Retinal pigment epithelial cell (primary cell): ENCODE results near the gene KLHDC8A.
"Not testable (repeated sequence)": the region's sequence is repeated elsewhere in the genome, so short reads cannot be mapped to it uniquely, and the experiment has no call there.

Experiments used
- DNase-seq: peaks from one replicate; pipeline ENCODE4 v3.0.0-alpha.2; 2010; ENCODE audit warnings: low read depth
- H3K4me3 ChIP-seq: 2 replicates; pipeline ENCODE4 v1.5.1; 2011; ENCODE audit warnings: mild to moderate bottlenecking, low read length, control low read depth, moderate library complexity
- CTCF ChIP-seq: conservative IDR thresholded peaks from 2 replicates; pipeline ENCODE4 v1.5.1; 2011; ENCODE audit warnings: low read depth, low read length, control low read depth, inconsistent platforms

Gene KLHDC8A

GRCh38 chr1:205369701-205370123, 13.0 kb upstream of the KLHDC8A start:
- TF ChIP-seq CTCF: no peak
- H3K4me3 ChIP-seq: no peak overlapping the region
- DNase-seq: no peak

- TF ChIP-seq CTCF: no peak
- no peak overlapping the region for H3K4me3 ChIP-seq
These were observed 11.8 kb upstream of the KLHDC8A start for GRCh38 chr1:205368478-205368877.

GRCh38 chr1:205365945-205366463, 9.3 kb upstream of the KLHDC8A start:
- TF ChIP-seq CTCF: no peak
- no peak overlapping the region for H3K4me3 ChIP-seq
- DNase-seq: no peak

More at GRCh38 chr1:205368478-205368877, 11.8 kb upstream of the KLHDC8A start:
- no peak for DNase-seq

GRCh38 chr1:205365086-205365485, 8.4 kb upstream of the KLHDC8A start:
- H3K4me3 ChIP-seq, DNase-seq: not testable (repeated sequence)

GRCh38 chr1:205360891-205361290, 4.2 kb upstream of the KLHDC8A start:
- no peak overlapping the region for H3K4me3 ChIP-seq
- no peak for DNase-seq
- no peak for TF ChIP-seq CTCF

- no peak for TF ChIP-seq CTCF
- DNase-seq: no peak
- H3K4me3 ChIP-seq: no peak overlapping the region
These were observed 3.2 kb upstream of the KLHDC8A start for GRCh38 chr1:205359771-205360565.

- H3K4me3 ChIP-seq: no peak overlapping the region
- no peak for TF ChIP-seq CTCF
- DNase-seq: no peak
These were observed 1.9 kb upstream of the KLHDC8A start for GRCh38 chr1:205358579-205358978.
